Measurements from ENCODE around the gene ARHGAP26.

GRCh38 chr5:143006501-143006900 is 236.3 kb downstream of the ARHGAP26 start:
- TF ChIP-seq POLR2AphosphoS5 (IDR thresholded peaks at IDR 0.05) (no peak), TAF1 (IDR thresholded peaks at IDR 0.05; ENCODE audit: low read depth) (no peak), RAD21 (conservative IDR thresholded peaks at IDR 0.05) (no peak), REST (IDR thresholded peaks at IDR 0.05; ENCODE audit: borderline replicate concordance) (no peak), EZH2 (IDR thresholded peaks at IDR 0.05; ENCODE audit: borderline replicate concordance, insufficient read depth, low read length, poor library complexity, severe bottlenecking) (no peak), EP300 (conservative IDR thresholded peaks at IDR 0.05; ENCODE audit: poor library complexity, severe bottlenecking) (no peak), SMC3 (conservative IDR thresholded peaks at IDR 0.05; ENCODE audit: poor library complexity) (no peak)
- TF ChIP-seq, protein P1, sequence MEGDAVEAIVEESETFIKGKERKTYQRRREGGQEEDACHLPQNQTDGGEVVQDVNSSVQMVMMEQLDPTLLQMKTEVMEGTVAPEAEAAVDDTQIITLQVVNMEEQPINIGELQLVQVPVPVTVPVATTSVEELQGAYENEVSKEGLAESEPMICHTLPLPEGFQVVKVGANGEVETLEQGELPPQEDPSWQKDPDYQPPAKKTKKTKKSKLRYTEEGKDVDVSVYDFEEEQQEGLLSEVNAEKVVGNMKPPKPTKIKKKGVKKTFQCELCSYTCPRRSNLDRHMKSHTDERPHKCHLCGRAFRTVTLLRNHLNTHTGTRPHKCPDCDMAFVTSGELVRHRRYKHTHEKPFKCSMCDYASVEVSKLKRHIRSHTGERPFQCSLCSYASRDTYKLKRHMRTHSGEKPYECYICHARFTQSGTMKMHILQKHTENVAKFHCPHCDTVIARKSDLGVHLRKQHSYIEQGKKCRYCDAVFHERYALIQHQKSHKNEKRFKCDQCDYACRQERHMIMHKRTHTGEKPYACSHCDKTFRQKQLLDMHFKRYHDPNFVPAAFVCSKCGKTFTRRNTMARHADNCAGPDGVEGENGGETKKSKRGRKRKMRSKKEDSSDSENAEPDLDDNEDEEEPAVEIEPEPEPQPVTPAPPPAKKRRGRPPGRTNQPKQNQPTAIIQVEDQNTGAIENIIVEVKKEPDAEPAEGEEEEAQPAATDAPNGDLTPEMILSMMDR (IDR thresholded peaks at IDR 0.05; ENCODE audit: poor library complexity, severe bottlenecking), result no peak
